A549 (cell line): Measurements from ENCODE around the gene DDTL. TPM values are rescaled to one million over a fixed set of nuclear protein-coding genes. Genes with fewer than 3 reads are reported as not detected.
"Not testable (repeated sequence)": the region's sequence is repeated elsewhere in the genome, so short reads cannot be mapped to it uniquely, and the experiment has no call there.

Experiments
- ATAC-seq, 2 experiments: fragments of 200-7000 bp in 1 of 2; fragments of >200 bp in 1 of 2; cut with Nextera tagmentation in 1 of 2; cut with Tn5 transposase in 1 of 2; 3 replicates each; pipeline versions ENCODE4 v1.8.0 to v1.9.1; 2018 to 2020; ENCODE audit warnings: mild to moderate bottlenecking in 1 of 2, moderate library complexity in 1 of 2
- CTCF ChIA-PET: fragments of 300-600 bp; sonication (Branson Sonifier 250); formaldehyde crosslinking; extraction: SDS; loops from one replicate; lab custom pipeline; 2021; ENCODE audit warnings: antibody characterized with exemption, inconsistent platforms; lab: Yijun Ruan, JAX
- POLR2A ChIA-PET: fragments of 350-600 bp; formaldehyde crosslinking; extraction: SDS; loops from one replicate; lab custom pipeline; 2021; ENCODE audit warnings: antibody characterized with exemption, inconsistent platforms; lab: Yijun Ruan, JAX
- DNase-seq, 2 experiments: peaks; one replicate each; pipeline versions ENCODE4 v3.0.0 to v3.0.0-alpha.2; 2011 to 2016; ENCODE audit warnings: low read depth in 1 of 2, low spot score in 1 of 2
- FAIRE-seq: peaks from 2 replicates; lab custom pipeline; 2011; peaks lifted over from hg19 to GRCh38; lab: Jason Lieb, UNC
- H3K27ac ChIP-seq, 2 experiments: fragments of >200 bp; sonication (Bioruptor Twin); formaldehyde crosslinking; 3 replicates each; pipeline ENCODE4 v1.5.1; 2016 to 2017
- H3K4me1 ChIP-seq: fragments of >200 bp; sonication (Bioruptor Twin); formaldehyde crosslinking; 3 replicates; pipeline ENCODE4 v1.6.1; 2016
- H3K4me2 ChIP-seq: fragments of >200 bp; sonication (Bioruptor Twin); formaldehyde crosslinking; 3 replicates; pipeline ENCODE4 v1.6.1; 2016
- H3K4me3 ChIP-seq: fragments of >200 bp; sonication (Bioruptor Twin); formaldehyde crosslinking; 3 replicates; pipeline ENCODE4 v1.5.1; 2016
- H3K9me3 ChIP-seq: fragments of >200 bp; sonication (Bioruptor Twin); formaldehyde crosslinking; 3 replicates; pipeline ENCODE4 v1.6.1; 2016
- CTCF ChIP-seq: fragments of >200 bp; sonication (Bioruptor Twin); formaldehyde crosslinking; IDR thresholded peaks from 3 replicates; pipeline ENCODE4 v1.5.1; 2016
- RAD21 ChIP-seq, 2 experiments: fragments of >200 bp in 1 of 2; sonication (Bioruptor Twin) in 1 of 2; formaldehyde crosslinking in 1 of 2; IDR thresholded peaks in 1 of 2; conservative IDR thresholded peaks in 1 of 2; 2 replicates in 1 of 2; 3 replicates in 1 of 2; pipeline ENCODE4 v1.6.1; 2012 to 2018; ENCODE audit warnings: inconsistent platforms in 1 of 2
- SMC3 ChIP-seq: fragments of >200 bp; sonication (Bioruptor Twin); formaldehyde crosslinking; IDR thresholded peaks from 3 replicates; pipeline ENCODE4 v1.6.1; 2018; ENCODE audit warnings: inconsistent platforms
- WGBS: methylation state at CpG from one replicate; pipeline ENCODE4 v1.1.6; 2017; ENCODE audit errors: missing lambda C conversion rate; 5-methylcytosine and 5-hydroxymethylcytosine counted together
- polyA plus RNA-seq, 4 experiments: library from polyadenylated mRNA; depleted of rRNA in 3 of 4; stranded (reverse); fragments of >200 nt; fragmentation: RNase III in 1 of 4; extraction: RNeasy Plus Mini Kit Qiagen cat#74134 plus additional on column Dnase treatment in 1 of 4; gene quantifications; 2 replicates in 3 of 4; 3 replicates in 1 of 4; pipeline ENCODE4 v1.2.3, GENCODE V29; 2011 to 2017

The DDTL gene
- polyA plus RNA-seq, 2 of the 4 experiments (the other 2 are of a cell fraction): 2.1 to 2.5 TPM

GRCh38 chr22:23954193-23954990, 12.3 kb upstream of the DDTL start:
- ATAC-seq, CTCF ChIA-PET, POLR2A ChIA-PET: not testable (repeated sequence)

GRCh38 chr22:23954991-23955305, 11.7 kb upstream of the DDTL start:
- H3K9me3 ChIP-seq, CTCF ChIA-PET, FAIRE-seq, H3K4me1 ChIP-seq, H3K27ac ChIP-seq, POLR2A ChIA-PET, H3K4me2 ChIP-seq, ATAC-seq, H3K4me3 ChIP-seq, DNase-seq: not testable (repeated sequence)
- WGBS: 73% methylated on average over 6 of the region's 6 CpGs

More at GRCh38 chr22:23954193-23954990, 12.3 kb upstream of the DDTL start:
- FAIRE-seq, H3K4me3 ChIP-seq, H3K27ac ChIP-seq, H3K9me3 ChIP-seq, H3K4me2 ChIP-seq, DNase-seq, H3K4me1 ChIP-seq: not testable (repeated sequence)
- 78% methylated on average over 8 of the region's 8 CpGs for WGBS

GRCh38 chr22:23955886-23956285, 10.8 kb upstream of the DDTL start:
- H3K4me1 ChIP-seq, H3K4me3 ChIP-seq, ATAC-seq, H3K4me2 ChIP-seq, H3K27ac ChIP-seq, DNase-seq, H3K9me3 ChIP-seq, FAIRE-seq: not testable (repeated sequence)
- ChIA-PET POLR2A (interaction anchor here (0.7 kb wide), 1 partner anchor 67 kb away, joined by 4 read pairs; no protein-coding TSS in a partner anchor), CTCF (interaction anchor here (0.6 to 1.7 kb wide), 16 partner anchors 21 to 592 kb away, joined by 3 to 14 read pairs (median 3); no protein-coding TSS in a partner anchor)
- WGBS: 55% methylated on average over 8 of the region's 8 CpGs

- WGBS: 35% methylated on average over 12 of the region's 12 CpGs
- H3K4me2 ChIP-seq, H3K27ac ChIP-seq, H3K4me1 ChIP-seq, H3K4me3 ChIP-seq, FAIRE-seq, H3K9me3 ChIP-seq: not testable (repeated sequence)
- peak; percentile 82 to 93; a peak in 5 of 6 replicates for ATAC-seq
- DNase-seq: peak; percentile 10 to 61
- ChIA-PET CTCF (interaction anchor here (0.6 to 1.7 kb wide), 16 partner anchors 22 to 593 kb away, joined by 3 to 14 read pairs (median 3); no protein-coding TSS in a partner anchor), POLR2A (interaction anchor here (0.7 kb wide), 1 partner anchor 67 kb away, joined by 4 read pairs; no protein-coding TSS in a partner anchor)
- TF ChIP-seq SMC3: peak; percentile 78
- peak; percentile 85 to 88 for TF ChIP-seq RAD21 (conservative IDR thresholded peaks at IDR 0.05 in 1 of 2, IDR thresholded peaks at IDR 0.05 in 1 of 2)
- TF ChIP-seq CTCF: peak; percentile 63
These were observed 10.3 kb upstream of the DDTL start for GRCh38 chr22:23956301-23956900.

- no CpG with 5 or more reads among the region's 43 CpGs for WGBS
- H3K4me1 ChIP-seq, H3K4me2 ChIP-seq: not testable (repeated sequence)
These were observed 5.5 kb upstream of the DDTL start, which contains the start of gene GSTT2B for GRCh38 chr22:23961084-23961771. TSS of gene GSTT2B (minus strand) at chr22:23961195. CDS start at chr22:23961131, 64 bp downstream.

GRCh38 chr22:23966094-23966493, 594 bp upstream of the DDTL start:
- POLR2A ChIA-PET, DNase-seq, H3K4me1 ChIP-seq, FAIRE-seq, H3K9me3 ChIP-seq, CTCF ChIA-PET, H3K4me3 ChIP-seq, H3K27ac ChIP-seq: not testable (repeated sequence)
- peak overlapping the region; percentile 53; the same call in 2 of the 3 replicates for H3K4me2 ChIP-seq
- WGBS: 20% methylated on average over 1 of the region's 18 CpGs
- ATAC-seq: peak; percentile 83 to 84

More at GRCh38 chr22:23961084-23961771, 5.5 kb upstream of the DDTL start, which contains the start of gene GSTT2B:
- POLR2A ChIA-PET, H3K4me3 ChIP-seq, H3K27ac ChIP-seq, FAIRE-seq, DNase-seq, H3K9me3 ChIP-seq, CTCF ChIA-PET: not testable (repeated sequence)
- ATAC-seq: peak in 1 of 2 experiments; percentile 18; a peak in 2 of 6 replicates
